ENCODE results near the gene TTC8.
"Not testable (repeated sequence)": the region's sequence is repeated elsewhere in the genome, so short reads cannot be mapped to it uniquely, and the experiment has no call there.

The TTC8 gene

DNA sequence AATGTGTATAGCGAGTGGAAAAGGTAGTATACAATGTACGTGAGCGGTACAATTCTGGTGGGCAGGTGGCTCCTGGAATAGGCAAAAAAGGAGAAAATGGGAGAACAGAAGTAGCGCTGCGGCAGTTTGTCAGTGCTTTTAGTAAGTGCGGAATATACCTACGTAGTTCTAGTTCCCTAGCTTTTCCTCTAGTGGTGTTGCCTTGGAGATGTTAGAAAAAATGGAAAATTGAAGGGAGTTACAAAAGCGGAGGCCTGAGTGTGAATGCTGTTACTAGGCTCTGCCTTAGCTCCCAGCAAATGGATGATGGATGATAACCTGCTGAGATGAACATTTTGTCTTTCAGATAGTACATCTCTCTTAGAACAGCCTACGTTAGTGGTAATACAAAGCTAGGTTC is 1.1 kb downstream of the TTC8 start:
- DNase-seq: no peak

DNA sequence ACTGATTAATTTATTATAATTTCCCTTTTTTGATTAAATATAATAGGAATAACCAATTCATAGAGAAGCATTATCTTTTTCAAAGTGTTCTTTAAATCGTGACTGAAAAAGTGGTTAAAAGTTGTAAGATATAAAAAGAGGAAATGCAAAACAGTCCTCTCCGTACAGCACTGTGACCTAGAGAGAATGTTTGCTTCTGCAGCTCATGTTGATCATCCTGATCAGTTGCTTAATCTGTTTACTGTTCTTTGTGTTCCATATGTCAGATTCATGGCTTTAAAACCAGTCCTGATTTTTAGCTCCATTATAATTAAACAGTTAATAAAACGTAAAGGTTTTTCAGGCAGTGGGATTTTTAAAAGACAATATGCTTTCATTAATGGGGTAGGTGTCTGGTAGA is 4.7 kb downstream of the TTC8 start:
- no peak for DNase-seq

DNA sequence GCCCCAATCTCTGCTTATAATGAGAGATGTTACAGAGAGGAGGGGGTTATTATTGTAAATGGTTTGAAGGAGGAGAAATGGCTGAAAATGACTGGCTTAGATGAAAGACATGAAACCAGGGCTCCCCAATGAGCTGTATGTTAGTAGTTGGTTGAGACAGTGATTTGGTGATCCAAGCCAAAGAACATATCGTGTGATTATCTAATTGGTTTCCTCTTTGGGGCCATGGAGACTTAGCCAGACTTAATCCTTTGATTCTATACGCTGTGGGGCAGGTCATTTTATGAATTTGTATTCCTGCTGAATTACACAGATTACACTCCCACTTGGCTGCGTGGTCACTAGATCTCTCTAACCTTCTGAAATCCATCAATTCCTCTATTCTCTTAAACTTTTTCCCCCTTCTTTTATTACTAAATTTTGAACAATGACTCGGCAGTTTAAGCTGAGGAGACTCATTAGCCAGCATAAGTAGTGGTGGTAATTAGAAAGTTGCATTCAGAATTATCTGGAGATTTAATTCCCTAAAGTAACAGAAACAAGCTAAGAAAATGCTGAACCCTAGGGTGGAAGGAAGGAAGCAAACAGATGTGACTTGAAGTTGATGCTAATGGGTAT is 5.3 kb downstream of the TTC8 start:
- no peak for DNase-seq

DNA sequence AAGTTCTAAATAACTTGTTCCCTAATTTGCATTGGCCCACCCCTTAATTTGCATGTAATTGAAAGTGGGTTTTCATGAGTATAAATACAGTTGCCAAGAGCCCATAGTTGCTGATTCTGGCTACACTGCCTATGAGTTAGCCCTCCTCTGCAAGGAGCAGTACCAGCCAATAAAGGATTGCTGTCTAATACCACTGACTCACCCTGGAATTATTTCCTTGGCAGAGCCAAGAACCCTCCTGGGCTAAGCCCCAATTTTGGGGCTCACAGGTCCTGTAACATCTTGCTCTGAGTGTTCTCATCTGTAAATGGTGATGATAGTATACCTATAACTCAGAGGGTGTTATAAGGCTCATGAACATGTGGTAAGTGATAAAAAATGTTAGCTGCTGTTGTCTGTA is 6.8 kb downstream of the TTC8 start:
- DNase-seq: no peak

DNA sequence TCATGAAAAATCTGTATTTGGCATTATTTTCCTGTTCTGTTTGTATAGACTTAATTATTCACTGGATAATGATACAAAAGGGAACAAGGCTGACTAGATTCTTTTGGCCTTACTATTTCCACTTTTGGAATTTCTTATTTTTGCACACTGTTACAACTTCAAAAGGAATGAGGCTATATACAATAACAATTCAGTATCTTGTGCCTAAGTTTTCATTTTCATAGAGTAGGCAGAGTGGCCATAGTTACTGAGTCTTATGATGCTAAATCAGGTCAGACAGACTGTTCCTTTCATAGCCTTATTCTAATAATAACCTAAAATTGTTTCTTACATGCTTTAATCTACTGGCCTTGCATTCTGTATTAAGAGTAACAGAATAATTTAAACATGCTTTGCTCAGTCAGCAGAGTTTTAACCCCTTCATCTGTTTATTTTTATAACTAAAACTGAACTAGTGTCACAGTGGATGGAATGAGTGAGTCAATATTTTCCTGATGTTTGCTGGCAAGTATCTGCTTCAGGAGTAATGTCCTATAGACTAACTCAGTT is 10.5 kb downstream of the TTC8 start:
- DNase-seq: no peak

DNA sequence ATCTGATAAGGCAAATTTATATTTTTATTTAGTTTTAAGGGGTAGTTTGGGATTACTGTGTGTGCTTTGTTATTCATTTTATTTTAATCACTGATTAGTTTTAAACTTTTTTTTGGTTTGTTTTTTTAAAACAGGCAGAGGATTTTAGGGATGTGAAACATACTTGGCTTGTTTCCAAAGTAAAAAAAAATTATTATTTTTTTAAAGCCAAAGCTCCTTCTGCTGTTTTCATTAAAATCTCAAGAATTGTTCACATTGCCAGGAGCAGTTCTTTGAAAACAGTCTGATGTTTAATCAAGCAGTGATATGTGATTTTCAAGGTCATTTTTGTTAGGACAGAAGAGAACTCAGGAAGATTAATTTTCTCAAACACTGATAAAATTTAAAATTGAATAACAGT is 11.2 kb downstream of the TTC8 start:
- no peak for DNase-seq

DNA sequence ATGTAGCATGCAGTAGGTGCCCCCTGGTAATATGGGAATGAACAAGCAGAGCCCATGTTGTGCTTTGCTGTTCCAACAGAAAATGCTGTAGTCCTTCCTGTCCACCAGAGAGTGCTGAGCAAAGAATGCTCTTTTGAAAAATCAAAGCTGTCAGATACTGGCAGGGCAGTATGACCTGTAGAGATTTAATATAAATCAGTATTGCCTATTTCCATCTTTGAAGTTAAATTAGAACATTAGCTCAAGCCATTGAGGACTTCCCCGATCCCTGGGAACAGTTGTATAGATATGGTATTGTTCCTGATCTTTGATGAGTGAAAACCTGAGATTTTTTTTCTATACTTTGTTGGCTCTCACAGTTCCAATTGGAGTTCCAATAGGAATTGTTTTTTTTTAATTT is 13.0 kb downstream of the TTC8 start:
- no peak for DNase-seq

DNA sequence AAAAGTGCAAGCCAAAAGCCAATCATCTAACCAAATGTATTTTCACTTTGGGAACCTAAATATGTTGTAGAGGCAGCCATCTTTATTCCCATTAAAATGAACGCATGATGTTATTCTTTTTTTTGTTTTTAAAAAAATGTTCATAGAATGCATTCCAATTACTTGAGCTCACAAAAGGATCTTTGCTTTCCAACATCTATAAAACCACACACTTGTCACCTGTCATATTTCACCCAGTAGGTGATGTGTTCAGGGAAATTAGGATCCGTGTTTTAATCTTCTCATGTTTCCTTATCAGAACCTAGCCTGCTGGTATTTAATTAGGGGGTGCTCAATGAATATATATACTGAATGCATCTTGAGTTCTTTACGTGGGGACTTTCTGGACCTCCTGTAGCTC is 13.6 kb downstream of the TTC8 start:
- DNase-seq: no peak

DNA sequence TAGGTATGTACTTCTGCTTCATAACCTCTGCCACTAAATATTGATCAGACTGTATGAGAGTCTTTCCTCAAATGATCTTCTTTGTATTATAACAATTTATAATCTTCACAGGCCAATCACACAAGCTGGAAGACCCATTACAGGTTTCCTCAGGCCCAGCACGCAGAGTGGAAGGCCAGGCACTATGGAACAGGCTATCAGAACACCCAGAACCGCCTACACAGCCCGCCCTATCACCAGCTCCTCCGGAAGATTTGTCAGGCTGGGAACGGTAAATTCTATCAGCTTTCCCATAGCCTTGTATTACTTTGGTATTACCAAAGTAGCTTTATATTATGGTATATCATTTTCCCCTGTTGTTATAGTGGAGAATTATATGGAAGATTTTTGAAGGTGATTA is 16.5 kb downstream of the TTC8 start:
- DNase-seq: no peak

DNA sequence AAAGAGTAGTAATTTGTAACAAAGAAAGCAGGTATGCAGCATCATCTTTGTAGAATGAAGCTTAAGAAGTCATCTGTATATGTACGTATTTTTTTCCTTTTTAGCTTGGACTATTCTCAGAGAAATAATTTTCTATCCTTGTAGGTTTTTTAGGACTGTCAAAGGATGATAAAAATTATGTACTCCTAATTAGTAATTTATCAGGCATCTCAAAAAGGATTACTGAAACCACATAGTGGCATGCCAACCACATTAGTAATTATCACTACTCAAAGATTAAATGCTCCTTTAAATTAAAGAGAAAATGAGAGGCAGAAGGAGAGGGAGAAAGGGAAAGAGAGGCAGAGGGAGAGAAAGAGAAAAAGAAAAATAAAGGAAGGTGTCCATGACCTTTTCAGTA is 17.3 kb downstream of the TTC8 start:
- no peak for DNase-seq

DNA sequence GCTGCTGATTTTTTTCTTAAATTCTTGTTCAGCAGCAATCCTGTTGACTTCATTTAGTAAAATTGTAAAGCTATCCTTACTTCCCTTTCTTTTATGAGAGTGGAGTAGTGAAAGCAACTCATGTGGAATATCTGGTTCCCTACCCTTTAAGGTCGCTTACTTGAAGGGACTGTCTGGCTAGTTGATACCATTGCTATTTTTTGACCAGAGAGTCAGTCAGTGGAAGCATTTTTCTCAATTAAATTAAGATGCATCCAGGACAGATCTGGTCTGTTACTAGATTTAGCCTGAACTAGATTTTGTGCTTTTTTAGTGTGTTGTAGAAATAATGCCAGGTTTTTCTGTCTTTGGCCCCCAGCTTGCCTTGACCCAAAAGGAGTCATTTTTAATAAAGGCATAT is 18.0 kb downstream of the TTC8 start:
- DNase-seq: no peak

DNA sequence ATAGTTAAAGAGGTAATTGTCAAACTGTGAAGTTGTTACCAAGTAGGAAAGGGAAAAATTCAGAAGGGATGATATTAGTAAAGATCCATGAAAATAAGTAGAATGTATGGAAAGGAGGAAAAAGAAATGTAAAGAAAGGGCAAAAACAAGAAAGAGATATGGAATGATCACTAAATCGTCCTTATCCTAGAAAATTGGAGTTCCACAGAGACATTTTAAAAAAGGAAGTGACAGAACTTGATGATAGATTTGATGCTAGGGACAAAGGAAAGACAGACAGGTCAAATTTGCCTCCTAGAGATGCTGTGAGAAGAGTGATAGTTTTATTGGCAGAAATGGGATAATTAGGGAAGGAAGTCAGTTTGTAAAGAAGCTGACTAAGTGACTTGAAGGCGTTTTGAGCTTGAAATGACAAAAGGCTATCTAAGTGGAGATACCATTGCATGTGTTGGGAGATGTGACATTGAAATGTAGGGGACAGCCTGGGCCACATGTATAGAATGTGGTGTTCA is 20.6 kb downstream of the TTC8 start:
- DNase-seq: no peak

DNA sequence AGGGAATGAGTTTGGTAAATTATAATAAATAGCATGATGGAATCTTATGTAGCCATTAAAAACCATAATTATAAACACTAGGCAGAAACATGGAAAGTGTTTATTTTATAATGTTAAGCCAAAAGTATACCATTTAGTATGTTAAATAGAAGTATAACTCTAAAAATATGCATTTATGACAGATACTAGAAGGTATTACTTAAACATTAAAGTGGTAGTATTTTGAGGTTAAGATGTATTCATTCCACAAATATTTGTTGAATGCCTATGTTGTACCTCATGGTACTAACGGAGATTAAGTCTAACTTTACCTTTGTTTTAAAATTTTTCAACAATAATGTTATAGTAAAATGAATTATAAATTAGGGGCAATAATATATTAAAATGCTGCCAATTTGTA is 24.1 kb downstream of the TTC8 start:
- DNase-seq: no peak

DNA sequence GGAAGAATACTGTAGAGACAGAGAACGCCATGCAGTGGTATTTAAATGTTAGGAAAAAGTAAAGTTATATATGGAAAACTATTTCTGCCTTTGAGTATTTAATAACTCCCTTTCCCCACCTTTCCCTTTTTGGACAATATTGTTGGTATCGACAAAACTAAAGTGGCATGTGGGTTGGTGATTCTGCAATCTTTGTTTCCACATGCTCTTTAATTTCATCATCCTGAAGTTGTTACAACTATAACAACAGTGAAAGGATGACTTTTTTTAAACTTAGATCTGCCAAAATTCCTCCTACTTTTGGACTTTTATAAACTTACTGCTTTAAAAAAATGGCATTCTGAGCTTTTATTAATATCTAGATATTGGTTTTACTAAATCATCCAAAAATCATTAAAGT is 25.3 kb downstream of the TTC8 start:
- DNase-seq: no peak

DNA sequence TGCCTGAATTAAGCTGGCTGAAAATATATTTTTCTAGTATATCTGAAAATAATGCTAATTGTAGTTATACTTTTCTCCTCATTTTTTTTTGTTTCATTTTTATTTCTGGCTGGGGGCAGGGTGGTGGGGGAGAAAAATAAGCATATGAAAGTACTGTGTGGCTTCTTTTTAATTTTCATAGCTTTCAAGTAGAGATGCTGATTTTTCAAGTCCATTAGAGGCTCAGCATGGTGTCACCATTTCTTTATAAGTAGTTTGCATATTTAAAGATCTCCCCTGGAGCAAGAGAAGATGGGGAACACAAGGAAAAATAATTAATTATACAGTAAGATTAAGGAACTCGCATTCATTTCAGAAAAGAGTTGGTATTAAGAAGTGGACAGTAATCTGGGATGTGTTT is 27.1 kb downstream of the TTC8 start:
- DNase-seq: no peak

DNA sequence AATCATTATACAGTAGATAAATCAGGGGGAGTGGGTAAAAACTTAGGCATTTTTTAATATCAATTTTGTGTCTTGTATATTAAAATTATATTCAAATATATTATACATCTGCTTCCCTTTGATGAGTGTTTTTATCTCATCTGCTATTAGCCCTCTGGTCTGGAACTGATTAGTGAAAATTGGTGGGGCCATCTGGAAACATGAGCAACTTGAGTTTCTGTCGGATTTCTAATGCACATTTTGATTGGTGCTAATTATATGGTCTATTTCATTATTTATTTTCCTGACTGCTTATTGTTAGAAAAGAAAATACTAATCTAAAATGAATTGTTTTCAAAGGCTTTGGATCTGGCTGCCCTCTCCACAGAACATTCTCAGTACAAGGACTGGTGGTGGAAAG is 28.2 kb downstream of the TTC8 start:
- DNase-seq: no peak

DNA sequence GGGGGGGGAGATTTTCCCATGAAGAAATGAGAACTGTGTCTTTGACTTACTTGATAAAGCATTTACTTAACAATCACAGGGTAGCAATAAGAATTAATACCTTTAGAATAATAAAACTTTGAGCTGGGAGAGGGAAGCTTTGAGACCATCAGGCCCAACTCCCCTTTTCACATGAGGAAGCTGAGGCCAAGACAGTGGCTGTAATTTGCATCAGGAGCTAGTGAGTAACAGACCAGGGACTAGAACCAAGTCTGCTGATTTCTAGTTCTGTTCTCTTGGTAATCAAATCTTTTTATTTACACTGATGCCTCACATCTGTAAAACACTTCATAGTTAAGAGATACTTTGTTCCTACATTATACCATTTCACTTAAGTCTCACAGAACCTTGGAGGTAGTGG is 28.7 kb downstream of the TTC8 start:
- no peak for DNase-seq

DNA sequence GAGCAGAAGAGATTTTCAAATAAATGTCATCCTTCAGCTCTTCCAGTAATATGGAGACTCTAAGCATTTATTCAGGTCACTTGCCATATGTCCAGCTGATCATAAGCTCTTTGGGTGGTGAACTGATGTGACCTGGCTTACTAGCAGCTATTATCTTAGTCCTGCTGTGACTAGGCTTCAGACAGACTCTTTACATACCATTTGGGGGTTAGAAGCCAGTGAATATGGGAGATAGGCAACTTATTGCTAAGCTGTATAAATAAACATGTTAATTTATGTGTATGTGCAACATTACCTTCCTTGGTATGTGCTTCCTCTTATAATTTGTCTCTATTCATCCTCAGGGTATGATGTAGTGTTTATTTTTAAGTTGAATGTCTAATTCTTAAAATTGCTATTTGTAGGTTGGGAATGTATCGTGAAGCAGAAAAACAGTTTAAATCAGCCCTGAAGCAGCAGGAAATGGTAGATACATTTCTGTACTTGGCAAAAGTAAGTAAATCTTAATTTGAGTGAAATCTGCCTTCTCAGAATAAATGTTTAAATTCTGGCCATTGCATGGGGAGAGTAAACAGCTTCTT is 32.4 kb downstream of the TTC8 start:
- no peak for DNase-seq

DNA sequence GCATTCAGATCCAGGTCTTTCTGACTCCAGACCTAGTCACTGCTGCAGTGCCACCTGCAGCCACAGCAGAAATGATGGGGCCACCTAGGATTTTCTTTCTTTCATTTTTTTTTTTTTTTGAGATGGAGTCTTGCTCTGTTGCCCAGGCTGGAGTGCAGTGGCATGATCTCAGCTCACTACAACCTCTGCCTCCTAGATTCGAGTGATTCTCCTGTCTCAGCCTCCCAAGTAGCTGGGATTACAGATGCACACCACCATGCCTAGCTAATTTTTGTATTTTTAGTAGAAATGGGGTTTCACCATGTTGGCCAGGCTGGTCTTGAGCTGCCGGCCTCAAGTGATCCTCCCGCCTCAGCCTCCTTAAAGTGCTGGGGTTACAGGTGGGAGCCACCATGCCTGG is 33.4 kb downstream of the TTC8 start:
- DNase-seq: not testable (repeated sequence)

DNA sequence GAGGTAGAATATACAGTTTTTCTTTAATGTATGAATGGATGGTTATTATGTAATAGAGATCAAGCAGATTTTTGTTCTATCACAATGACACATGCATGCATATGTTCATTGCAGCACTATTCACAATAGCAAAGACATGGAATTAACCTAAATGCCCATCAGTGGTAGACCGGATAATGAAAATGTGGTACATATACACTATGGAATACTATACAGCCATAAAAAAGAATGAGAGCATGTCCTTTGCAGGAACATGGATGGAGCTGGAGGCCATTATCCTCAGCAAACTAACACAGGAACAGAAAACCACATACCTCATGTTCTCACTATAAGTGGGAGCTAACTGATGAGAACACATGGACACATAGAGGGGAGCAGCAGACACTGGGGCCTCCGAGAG is 34.7 kb downstream of the TTC8 start:
- DNase-seq: not testable (repeated sequence)

DNA sequence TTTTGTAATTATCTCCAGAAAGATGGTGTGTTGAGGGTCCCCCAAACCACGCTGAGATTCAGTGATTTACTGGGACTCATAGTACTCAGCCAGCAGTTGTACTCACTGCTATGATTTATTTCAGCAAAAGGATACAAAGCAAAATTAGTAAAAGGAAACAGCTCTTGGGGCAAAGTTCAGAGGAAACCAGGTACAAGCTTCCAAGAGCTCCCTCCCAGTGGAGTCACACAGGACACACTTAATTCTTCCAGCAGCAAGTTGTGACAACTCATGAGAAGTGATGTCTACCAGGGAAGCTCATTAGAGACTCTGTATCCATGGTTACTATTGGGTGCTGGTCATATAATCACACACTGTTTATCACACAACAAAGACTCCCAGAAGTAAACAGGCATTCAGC is 38.7 kb downstream of the TTC8 start:
- DNase-seq: no peak

DNA sequence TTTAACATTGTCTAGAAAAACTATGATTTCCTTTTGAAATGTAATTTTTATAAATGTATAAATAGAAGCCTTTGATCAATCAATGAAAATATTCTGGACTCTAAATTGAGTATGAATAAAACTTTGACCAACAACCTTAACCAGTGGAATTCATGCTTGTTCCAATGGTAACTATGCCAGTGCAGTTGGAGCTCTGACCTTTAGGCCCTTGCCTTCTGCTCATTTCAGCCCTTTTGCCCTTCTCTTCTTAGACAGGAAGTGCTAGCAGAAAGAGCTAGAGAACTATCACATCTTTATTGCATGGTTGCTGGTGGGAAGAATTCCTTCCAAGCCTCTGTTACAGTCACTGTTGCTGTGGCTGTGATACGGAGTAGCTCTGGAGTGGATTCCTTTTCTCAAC is 39.7 kb downstream of the TTC8 start:
- DNase-seq: no peak

DNA sequence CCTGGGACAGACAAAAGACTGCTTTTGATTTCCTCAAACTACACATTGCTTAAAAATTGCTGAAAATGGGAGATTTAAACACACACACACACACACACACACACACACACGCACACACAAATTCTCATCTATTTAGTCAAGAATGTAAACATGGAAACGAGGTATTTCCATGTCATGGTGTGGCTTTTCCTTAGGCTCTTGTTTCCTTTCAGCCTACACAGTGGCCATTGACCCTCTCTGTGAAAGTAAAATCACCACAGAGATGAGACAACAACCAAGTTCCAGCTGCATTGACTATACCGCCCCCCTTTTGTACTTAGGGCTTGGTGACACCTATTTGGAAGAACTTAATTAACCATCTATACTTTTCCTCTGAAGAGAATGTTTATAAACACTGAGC is 41.9 kb downstream of the TTC8 start:
- DNase-seq: no peak

DNA sequence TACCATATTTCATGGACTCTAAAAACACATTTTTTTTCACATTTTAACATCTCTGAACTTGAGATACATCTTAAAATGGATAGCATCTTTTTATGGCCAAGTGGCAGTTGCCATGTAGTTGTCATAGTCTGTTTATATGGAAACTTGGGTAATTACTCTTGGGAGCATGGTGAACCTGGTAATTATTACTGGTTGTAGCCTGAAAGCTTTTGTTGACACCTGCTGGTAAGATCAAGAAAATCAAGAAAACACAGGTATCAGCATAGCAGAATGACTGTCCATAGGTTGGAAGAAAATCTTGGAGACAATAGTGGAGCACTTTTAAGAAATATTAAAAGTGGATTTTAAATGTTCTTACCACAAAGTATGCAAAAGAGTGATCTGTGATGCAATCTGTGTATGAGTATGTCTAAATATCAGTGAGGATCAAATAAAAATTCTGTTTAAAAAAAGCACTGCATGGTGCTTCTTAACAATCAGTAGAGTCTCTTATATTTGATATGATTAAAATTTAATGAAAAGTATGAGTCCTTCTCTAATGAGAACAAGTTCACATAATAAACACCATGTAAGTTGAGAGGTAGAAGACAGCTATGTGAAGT is 44.2 kb downstream of the TTC8 start:
- DNase-seq: no peak

DNA sequence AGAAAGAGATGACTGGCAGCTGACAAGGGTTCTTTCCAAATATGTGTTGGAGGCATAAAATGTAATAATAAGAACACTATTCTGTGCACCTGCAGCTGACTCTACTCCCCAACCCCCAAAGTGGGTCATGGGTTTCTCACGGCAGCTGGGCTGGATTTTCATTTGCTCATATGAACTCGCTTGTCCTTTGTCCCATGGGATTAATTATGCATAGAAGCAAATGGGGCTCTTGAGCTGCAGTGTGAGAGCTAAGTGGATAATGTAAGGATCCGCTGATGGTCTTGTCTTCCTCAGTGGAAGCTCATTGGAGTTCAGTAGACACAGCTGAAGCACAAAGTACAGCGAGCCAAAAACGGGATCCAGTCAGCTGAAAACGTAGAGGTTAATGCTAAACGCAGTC is 46.3 kb downstream of the TTC8 start:
- DNase-seq: no peak
